AG04449 (cell line): ENCODE measurements around the gene ZMYM3.

Experiments
- CTCF ChIA-PET: fragments of 350-600 bp; formaldehyde crosslinking; extraction: SDS; loops from one replicate; lab custom pipeline; 2021; ENCODE audit warnings: antibody characterized with exemption; lab: Yijun Ruan, JAX
- POLR2A ChIA-PET: fragments of 400-600, 350-600 bp; formaldehyde crosslinking; extraction: SDS; loops from one replicate; lab custom pipeline; 2020; ENCODE audit warnings: antibody characterized with exemption, inconsistent platforms; lab: Yijun Ruan, JAX
- DNase-seq: peaks from one replicate; pipeline ENCODE4 v3.0.0-alpha.2; 2010; ENCODE audit warnings: low read depth, low spot score
- H3K4me3 ChIP-seq: 2 replicates; pipeline ENCODE4 v1.5.1; 2011; ENCODE audit warnings: low read depth, mild to moderate bottlenecking, control low read depth, low read length
- CTCF ChIP-seq: IDR thresholded peaks from one replicate; pipeline ENCODE4 v1.5.1; 2011; ENCODE audit warnings: mild to moderate bottlenecking, moderate library complexity, low read length, control low read depth, inconsistent platforms; ENCODE audit not compliant: insufficient read depth; ENCODE audit errors: missing control alignments

ZMYM3 gene

GRCh38 chrX:71199252-71200008, 54.5 kb downstream of the ZMYM3 start:
- no peak for DNase-seq
- ChIA-PET CTCF (no interaction called here), POLR2A (no interaction called here)
- TF ChIP-seq CTCF = no peak
- no peak overlapping the region for H3K4me3 ChIP-seq

GRCh38 chrX:71198066-71198465, 55.9 kb downstream of the ZMYM3 start:
- TF ChIP-seq CTCF = no peak
- DNase-seq = no peak
- ChIA-PET POLR2A (interaction anchor here (0.8 kb wide), 1 partner anchor 16 kb away, joined by 4 read pairs; no protein-coding TSS in a partner anchor), CTCF (no interaction called here)
- no peak overlapping the region for H3K4me3 ChIP-seq

- no peak for TF ChIP-seq CTCF
- DNase-seq = no peak
- CTCF ChIA-PET = interaction anchor here (1.0 kb wide), 1 partner anchor 13 kb away, joined by 3 read pairs; no protein-coding TSS in a partner anchor
- POLR2A ChIA-PET = interaction anchor here (0.8 kb wide), 1 partner anchor 14 kb away, joined by 3 read pairs; no protein-coding TSS in a partner anchor
- no peak overlapping the region for H3K4me3 ChIP-seq
Observed at GRCh38 chrX:71195964-71196649, 57.8 kb downstream of the ZMYM3 start.

DNA sequence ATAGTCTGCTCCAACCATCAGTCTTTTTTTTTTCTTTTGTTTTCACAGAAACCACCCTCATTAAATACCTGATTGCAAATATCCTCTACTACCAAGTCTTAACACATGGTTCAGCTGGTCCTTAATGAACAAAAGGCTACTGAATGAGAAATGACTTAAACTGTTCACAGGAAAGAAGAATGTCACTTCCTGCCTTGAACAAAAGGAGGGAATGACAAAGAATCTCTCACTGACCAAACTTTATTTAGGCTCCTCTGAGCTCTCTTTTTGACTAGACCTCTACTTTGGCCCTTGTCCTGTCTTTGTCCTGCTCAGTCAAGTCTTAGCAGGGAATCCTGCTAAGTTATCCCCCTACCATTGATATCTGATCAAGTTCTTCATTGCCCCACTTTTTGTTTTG, 62.7 kb downstream of the ZMYM3 start:
- no peak for TF ChIP-seq CTCF
- no peak overlapping the region for H3K4me3 ChIP-seq
- CTCF ChIA-PET = interaction anchor here (1.2 kb wide), 1 partner anchor 10 kb away, joined by 4 read pairs; no protein-coding TSS in a partner anchor
- POLR2A ChIA-PET = no interaction called here
- no peak for DNase-seq
